BJ (cell line): ENCODE results near the gene PLEKHS1. TPM values are rescaled to one million over a fixed set of nuclear protein-coding genes. Genes with fewer than 3 reads are reported as not detected.
"Not testable (repeated sequence)": the region's sequence is repeated elsewhere in the genome, so short reads cannot be mapped to it uniquely, and the experiment has no call there.

Experiments
- CTCF ChIA-PET: fragments of 350-600 bp; formaldehyde crosslinking; extraction: SDS; loops from one replicate; lab custom pipeline; 2021; ENCODE audit warnings: antibody characterized with exemption, inconsistent platforms; lab: Yijun Ruan, JAX
- POLR2A ChIA-PET: fragments of 300-600 bp; sonication (Branson Sonifier 250); formaldehyde crosslinking; extraction: SDS; loops from one replicate; lab custom pipeline; 2021; ENCODE audit warnings: antibody characterized with exemption; lab: Charles Lee
- DNase-seq: peaks from one replicate; pipeline ENCODE4 v3.0.0-alpha.2; 2011; ENCODE audit warnings: low read depth
- H3K27me3 ChIP-seq: 2 replicates; pipeline ENCODE4 v1.6.0; 2011; ENCODE audit warnings: low read length; ENCODE audit not compliant: control insufficient read depth, insufficient read depth
- H3K36me3 ChIP-seq: 2 replicates; pipeline ENCODE4 v1.5.1; 2011; ENCODE audit warnings: low read length; ENCODE audit not compliant: control insufficient read depth, insufficient read depth
- H3K4me3 ChIP-seq: 2 replicates; pipeline ENCODE4 v1.5.1; 2011; ENCODE audit warnings: low read depth, mild to moderate bottlenecking, control low read depth, low read length
- polyA plus RNA-seq: library from polyadenylated mRNA; depleted of rRNA; stranded (reverse); fragments of >200 nt; gene quantifications from 2 replicates; pipeline ENCODE4 v1.2.3, GENCODE V29; 2011
- TF ChIP-seq, protein P1 (sequence below): IDR thresholded peaks from 2 replicates; pipeline ENCODE4 v1.5.1; 2011; ENCODE audit warnings: low read depth, mild to moderate bottlenecking, control low read depth, inconsistent platforms, low read length, moderate library complexity; ENCODE audit not compliant: insufficient read depth

Gene PLEKHS1
- polyA plus RNA-seq, 1 experiment = not detected

DNA sequence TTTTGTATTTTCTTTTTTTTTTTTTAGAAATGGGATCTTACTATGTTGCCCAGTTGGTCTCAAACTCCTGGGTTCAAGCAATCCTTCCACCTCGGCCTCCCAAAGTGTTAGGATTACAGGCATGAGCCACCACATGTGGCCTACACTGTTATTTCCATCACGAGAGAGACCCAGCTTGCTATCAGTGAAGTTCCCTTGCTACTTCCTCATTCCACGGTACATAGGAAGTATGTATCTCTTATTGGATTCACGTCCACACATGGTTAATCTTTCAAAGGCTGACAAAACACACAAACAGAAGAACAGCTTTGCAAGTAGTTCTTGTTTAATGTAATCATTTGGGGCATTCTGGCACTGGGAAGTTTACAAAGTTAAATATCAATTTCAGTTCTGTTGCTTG, 51.5 kb downstream of the PLEKHS1 start:
- POLR2A ChIA-PET = no interaction called here
- peaks cover 6% of the 10 kb centered on the region; the same call in 1 of the 2 replicates for H3K27me3 ChIP-seq

DNA sequence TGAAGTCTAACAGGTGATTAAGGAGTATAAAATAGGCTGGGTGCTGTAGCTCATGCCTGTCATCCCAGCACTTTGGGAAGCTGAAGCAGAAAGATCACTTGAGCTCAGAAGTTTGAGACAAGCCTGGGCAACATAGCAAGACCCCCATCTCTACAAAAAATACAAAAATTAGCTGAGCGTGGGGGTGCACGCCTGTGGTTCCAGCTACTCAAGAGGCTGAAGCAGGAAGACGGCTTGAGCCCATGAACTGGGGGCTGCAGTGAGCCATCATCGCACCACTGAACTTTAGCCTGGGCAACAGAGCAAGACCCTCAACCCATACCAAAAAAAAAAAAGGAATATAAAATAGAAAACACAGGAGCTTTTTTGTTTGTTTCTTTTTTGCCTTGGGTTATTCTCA, 55.0 kb downstream of the PLEKHS1 start:
- H3K4me3 ChIP-seq = no peak overlapping the region
- no peak for DNase-seq
- ChIA-PET CTCF (interaction anchor here (0.6 to 1.1 kb wide), 2 partner anchors 27 to 297 kb away, joined by 4 to 5 read pairs; no protein-coding TSS in a partner anchor), POLR2A (interaction anchor here (0.7 kb wide), 1 partner anchor 36 kb away, joined by 8 read pairs; no protein-coding TSS in a partner anchor)
- TF ChIP-seq, protein P1, sequence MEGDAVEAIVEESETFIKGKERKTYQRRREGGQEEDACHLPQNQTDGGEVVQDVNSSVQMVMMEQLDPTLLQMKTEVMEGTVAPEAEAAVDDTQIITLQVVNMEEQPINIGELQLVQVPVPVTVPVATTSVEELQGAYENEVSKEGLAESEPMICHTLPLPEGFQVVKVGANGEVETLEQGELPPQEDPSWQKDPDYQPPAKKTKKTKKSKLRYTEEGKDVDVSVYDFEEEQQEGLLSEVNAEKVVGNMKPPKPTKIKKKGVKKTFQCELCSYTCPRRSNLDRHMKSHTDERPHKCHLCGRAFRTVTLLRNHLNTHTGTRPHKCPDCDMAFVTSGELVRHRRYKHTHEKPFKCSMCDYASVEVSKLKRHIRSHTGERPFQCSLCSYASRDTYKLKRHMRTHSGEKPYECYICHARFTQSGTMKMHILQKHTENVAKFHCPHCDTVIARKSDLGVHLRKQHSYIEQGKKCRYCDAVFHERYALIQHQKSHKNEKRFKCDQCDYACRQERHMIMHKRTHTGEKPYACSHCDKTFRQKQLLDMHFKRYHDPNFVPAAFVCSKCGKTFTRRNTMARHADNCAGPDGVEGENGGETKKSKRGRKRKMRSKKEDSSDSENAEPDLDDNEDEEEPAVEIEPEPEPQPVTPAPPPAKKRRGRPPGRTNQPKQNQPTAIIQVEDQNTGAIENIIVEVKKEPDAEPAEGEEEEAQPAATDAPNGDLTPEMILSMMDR = no peak
- H3K36me3 ChIP-seq = no peaks in the 10 kb centered on the region
- H3K27me3 ChIP-seq = peaks cover 6% of the 10 kb centered on the region; the same call in 1 of the 2 replicates

More for the DNA sequence above, 51.5 kb downstream of the PLEKHS1 start:
- TF ChIP-seq, protein P1 = no peak
- DNase-seq = no peak
- CTCF ChIA-PET = interaction anchor here (1.4 to 11.6 kb wide), 2 partner anchors 12 to 304 kb away, joined by 6 to 192 read pairs; no protein-coding TSS in a partner anchor
- Histone ChIP-seq H3K36me3 (no peaks in the 10 kb centered on the region), H3K4me3 (no peak overlapping the region)

DNA sequence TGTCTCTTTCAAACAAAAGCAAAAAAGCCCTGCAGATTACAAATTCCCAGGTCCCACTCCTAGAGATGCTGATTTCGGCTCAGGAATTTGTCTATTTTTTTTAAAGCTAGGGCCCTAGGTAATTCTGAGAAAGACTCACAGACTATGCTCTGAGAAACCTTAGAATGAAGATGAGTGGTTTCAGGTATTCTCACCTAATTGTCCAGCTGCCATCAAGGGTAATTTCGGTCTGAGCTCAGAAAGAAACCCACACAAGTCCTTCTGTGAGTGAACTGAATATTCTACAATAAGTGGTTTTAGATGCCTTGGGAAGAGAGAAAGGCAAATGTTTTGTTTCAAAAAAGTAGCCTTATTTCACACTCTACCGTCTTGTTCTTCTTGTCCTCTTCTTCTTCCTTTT, 56.7 kb downstream of the PLEKHS1 start:
- ChIA-PET POLR2A (interaction anchor here (0.6 to 0.7 kb wide), 2 partner anchors 8 to 355 kb away, joined by 4 to 7 read pairs; no protein-coding TSS in a partner anchor), CTCF (no interaction called here)
- no peak overlapping the region for H3K4me3 ChIP-seq
- no peak for DNase-seq
- TF ChIP-seq, protein P1 = no peak
- H3K36me3 ChIP-seq = no peaks in the 10 kb centered on the region
- H3K27me3 ChIP-seq = peaks cover 5% of the 10 kb centered on the region; the same call in 1 of the 2 replicates

DNA sequence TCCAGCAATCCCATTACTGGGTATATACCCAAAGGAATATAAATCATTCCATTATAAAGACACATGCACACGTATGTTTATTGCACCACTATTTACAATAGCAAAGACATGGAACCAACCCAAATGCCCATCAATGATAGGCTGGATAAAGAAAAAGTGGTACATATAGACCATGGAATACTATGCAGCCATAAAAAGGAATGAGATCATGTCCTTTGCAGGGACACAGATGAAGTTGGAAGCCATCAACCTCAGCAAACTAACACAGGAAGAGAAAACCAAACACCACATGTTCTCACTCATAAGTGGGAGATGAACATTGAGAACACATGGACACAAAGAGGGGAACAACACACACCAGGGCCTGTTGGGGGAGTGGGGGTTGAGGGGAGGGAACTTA, 63.2 kb downstream of the PLEKHS1 start:
- H3K27me3 ChIP-seq, DNase-seq, POLR2A ChIA-PET, CTCF ChIA-PET, H3K36me3 ChIP-seq, H3K4me3 ChIP-seq: not testable (repeated sequence)

DNA sequence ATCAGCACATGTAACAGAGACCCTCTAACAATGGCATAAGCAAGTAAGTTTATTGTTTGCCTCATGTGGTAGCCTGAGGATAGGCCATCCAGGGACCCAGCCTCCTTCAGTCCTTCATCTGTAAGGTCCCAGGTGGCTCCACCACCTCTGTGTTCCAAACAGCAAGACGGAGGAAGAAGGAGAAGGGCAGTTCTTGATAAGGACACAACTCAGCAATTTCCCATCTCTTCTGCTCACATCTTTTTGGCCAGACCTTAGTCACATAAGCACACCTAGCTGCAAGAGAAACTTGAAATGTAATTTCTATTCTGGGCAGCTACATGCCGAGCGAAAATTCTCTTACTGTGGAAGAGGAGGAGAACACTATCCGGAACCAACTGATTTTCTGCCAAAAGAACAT, 68.5 kb downstream of the PLEKHS1 start:
- TF ChIP-seq, protein P1 = no peak
- Histone ChIP-seq H3K4me3 (no peak overlapping the region), H3K36me3 (no peaks in the 10 kb centered on the region), H3K27me3 (no peaks in the 10 kb centered on the region; the same call in 1 of the 2 replicates)
- ChIA-PET CTCF (interaction anchor here (0.9 kb wide), 1 partner anchor 141 kb away, joined by 3 read pairs; no protein-coding TSS in a partner anchor), POLR2A (no interaction called here)
- no peak for DNase-seq
